ENCODE results near the gene PPT1. TPM values are rescaled to one million over a fixed set of nuclear protein-coding genes. Genes with fewer than 3 reads are reported as not detected.

The PPT1 gene
- total RNA-seq, 1 experiment from 2014 or later: 46.8 TPM

DNA sequence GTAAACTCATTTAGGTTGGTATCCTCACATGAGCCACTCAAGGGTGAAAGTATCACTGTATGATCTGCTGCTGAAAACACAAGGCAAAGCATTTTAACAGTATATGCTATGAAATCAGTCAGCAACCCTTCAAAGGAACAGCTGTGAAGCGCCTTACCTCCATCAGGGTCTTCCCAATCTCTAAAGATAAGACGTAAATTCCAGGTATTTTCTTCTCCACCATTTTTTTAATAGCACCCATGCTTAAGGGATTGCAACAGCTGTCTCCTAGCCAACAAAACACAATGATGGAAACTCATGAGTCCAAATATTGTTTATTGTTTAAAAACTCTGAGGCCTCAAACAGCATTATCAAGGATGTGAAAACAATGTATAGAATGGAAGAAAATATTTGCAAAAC is 4.8 kb downstream of the PPT1 start:
- peaks cover 30 to 34% of the 10 kb centered on the region in 2 experiments for H3K36me3 ChIP-seq (ENCODE audit: control insufficient read depth in 1 of 2, insufficient read depth in 2 of 2, low read length in 2 of 2)
- intact Hi-C loops (cut with micrococcal nuclease): no loop called here
- DNase-seq (ENCODE audit: low read depth, low spot score) (no peak), ATAC-seq (no peak)
- H3K79me2 ChIP-seq (ENCODE audit: insufficient read depth, low read length): peaks cover 47% of the 10 kb centered on the region
- ChIA-PET RAD21 (ENCODE audit: low non-redundant PET in 1 of 2, low total read pairs in 2 of 2, uncharacterized antibody in 2 of 2, unreplicated experiment in 2 of 2) (no interaction called here), POLR2A (no interaction called here), CTCF (no interaction called here)
- peaks cover 6 to 16% of the 10 kb centered on the region in 2 experiments; a peak in 3 of 4 replicates for H3K4me1 ChIP-seq (ENCODE audit: control insufficient read depth in 1 of 2, insufficient read depth in 2 of 2, low read length in 2 of 2)
- no peaks in the 10 kb centered on the region for H3K9me3 ChIP-seq (ENCODE audit: control insufficient read depth in 1 of 2, insufficient read depth in 1 of 2, low read depth in 1 of 2, low read length in 2 of 2)
- TF ChIP-seq, protein P1, sequence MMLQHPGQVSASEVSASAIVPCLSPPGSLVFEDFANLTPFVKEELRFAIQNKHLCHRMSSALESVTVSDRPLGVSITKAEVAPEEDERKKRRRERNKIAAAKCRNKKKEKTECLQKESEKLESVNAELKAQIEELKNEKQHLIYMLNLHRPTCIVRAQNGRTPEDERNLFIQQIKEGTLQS (IDR thresholded peaks at IDR 0.05): no peak
- TF ChIP-seq ZFX (IDR thresholded peaks at IDR 0.05) (no peak), SRF (IDR thresholded peaks at IDR 0.05; ENCODE audit: low read depth) (no peak), YY1 (IDR thresholded peaks at IDR 0.05; ENCODE audit: extremely low read depth, insufficient replicate concordance, low read depth, low read length) (no peak), POLR2AphosphoS5 (IDR thresholded peaks at IDR 0.05; ENCODE audit: low read depth, low read length) (no peak), EZH2 (IDR thresholded peaks at IDR 0.05) (no peak), ZNF274 (IDR thresholded peaks at IDR 0.05; ENCODE audit: low read depth, low read length) (no peak), TCF7L2 (IDR thresholded peaks at IDR 0.05; ENCODE audit: borderline replicate concordance, extremely low read depth, insufficient read depth, insufficient read length) (no peak), EZH2phosphoT487 (IDR thresholded peaks at IDR 0.05; ENCODE audit: borderline replicate concordance) (no peak), FOSL1 (IDR thresholded peaks at IDR 0.05; ENCODE audit: low read depth) (no peak), CBX3 (IDR thresholded peaks at IDR 0.05; ENCODE audit: low read depth) (no peak)
- TF ChIP-seq, protein P2, sequence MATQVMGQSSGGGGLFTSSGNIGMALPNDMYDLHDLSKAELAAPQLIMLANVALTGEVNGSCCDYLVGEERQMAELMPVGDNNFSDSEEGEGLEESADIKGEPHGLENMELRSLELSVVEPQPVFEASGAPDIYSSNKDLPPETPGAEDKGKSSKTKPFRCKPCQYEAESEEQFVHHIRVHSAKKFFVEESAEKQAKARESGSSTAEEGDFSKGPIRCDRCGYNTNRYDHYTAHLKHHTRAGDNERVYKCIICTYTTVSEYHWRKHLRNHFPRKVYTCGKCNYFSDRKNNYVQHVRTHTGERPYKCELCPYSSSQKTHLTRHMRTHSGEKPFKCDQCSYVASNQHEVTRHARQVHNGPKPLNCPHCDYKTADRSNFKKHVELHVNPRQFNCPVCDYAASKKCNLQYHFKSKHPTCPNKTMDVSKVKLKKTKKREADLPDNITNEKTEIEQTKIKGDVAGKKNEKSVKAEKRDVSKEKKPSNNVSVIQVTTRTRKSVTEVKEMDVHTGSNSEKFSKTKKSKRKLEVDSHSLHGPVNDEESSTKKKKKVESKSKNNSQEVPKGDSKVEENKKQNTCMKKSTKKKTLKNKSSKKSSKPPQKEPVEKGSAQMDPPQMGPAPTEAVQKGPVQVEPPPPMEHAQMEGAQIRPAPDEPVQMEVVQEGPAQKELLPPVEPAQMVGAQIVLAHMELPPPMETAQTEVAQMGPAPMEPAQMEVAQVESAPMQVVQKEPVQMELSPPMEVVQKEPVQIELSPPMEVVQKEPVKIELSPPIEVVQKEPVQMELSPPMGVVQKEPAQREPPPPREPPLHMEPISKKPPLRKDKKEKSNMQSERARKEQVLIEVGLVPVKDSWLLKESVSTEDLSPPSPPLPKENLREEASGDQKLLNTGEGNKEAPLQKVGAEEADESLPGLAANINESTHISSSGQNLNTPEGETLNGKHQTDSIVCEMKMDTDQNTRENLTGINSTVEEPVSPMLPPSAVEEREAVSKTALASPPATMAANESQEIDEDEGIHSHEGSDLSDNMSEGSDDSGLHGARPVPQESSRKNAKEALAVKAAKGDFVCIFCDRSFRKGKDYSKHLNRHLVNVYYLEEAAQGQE (IDR thresholded peaks at IDR 0.05; ENCODE audit: low read depth): no peak
- TF ChIP-seq, protein P3, sequence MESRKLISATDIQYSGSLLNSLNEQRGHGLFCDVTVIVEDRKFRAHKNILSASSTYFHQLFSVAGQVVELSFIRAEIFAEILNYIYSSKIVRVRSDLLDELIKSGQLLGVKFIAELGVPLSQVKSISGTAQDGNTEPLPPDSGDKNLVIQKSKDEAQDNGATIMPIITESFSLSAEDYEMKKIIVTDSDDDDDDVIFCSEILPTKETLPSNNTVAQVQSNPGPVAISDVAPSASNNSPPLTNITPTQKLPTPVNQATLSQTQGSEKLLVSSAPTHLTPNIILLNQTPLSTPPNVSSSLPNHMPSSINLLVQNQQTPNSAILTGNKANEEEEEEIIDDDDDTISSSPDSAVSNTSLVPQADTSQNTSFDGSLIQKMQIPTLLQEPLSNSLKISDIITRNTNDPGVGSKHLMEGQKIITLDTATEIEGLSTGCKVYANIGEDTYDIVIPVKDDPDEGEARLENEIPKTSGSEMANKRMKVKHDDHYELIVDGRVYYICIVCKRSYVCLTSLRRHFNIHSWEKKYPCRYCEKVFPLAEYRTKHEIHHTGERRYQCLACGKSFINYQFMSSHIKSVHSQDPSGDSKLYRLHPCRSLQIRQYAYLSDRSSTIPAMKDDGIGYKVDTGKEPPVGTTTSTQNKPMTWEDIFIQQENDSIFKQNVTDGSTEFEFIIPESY (IDR thresholded peaks at IDR 0.05; ENCODE audit: extremely low read depth, insufficient replicate concordance, low read length): no peak
- BruUV-seq (replicated peaks): no TSS peak
- H3K9ac ChIP-seq (ENCODE audit: low read length): no peak overlapping the region
- H3K27me3 ChIP-seq (ENCODE audit: insufficient read depth, low read length): no peaks in the 10 kb centered on the region
- no peak overlapping the region for H3K27ac ChIP-seq (ENCODE audit: low read depth, low read length)
- H3K4me2 ChIP-seq (ENCODE audit: low read length): no peak overlapping the region
- H2AFZ ChIP-seq (ENCODE audit: low read depth, low read length, poor library complexity, severe bottlenecking): no peak overlapping the region
- no peak overlapping the region for H3K4me3 ChIP-seq (replicated peaks in 1 of 2; ENCODE audit: low read depth in 1 of 2, low read length in 2 of 2)
- no peaks in the 10 kb centered on the region for H4K20me1 ChIP-seq (ENCODE audit: insufficient read depth)
- H3K9me2 ChIP-seq (ENCODE audit: insufficient read depth): no peaks in the 10 kb centered on the region

Data from HCT116 (cell line).